GM23248 (cell line): ENCODE measurements around the gene AMH. TPM values are rescaled to one million over a fixed set of nuclear protein-coding genes. Genes with fewer than 3 reads are reported as not detected.

Source experiments
- DNase-seq: peaks from one replicate; pipeline ENCODE4 v3.0.0-alpha.2; 2015
- H2AFZ ChIP-seq: fragments of 200-600 bp; sonication (generic); 2 replicates; pipeline ENCODE4 v1.6.1; 2016; ENCODE audit warnings: antibody characterized with exemption
- H3F3A ChIP-seq: fragments of 200-600 bp; sonication (generic); 2 replicates; pipeline ENCODE4 v1.6.1; 2016; ENCODE audit warnings: mild to moderate bottlenecking, antibody characterized with exemption, mixed run types; ENCODE audit not compliant: insufficient read depth
- H3K27ac ChIP-seq: fragments of 200-600 bp; sonication (generic); 2 replicates; pipeline ENCODE4 v1.5.1; 2016; ENCODE audit warnings: mild to moderate bottlenecking
- H3K27me3 ChIP-seq: fragments of 200-600 bp; sonication (generic); replicated peaks from 2 replicates; pipeline ENCODE4 v1.6.1; 2016; ENCODE audit warnings: mild to moderate bottlenecking; ENCODE audit not compliant: insufficient read depth
- H3K36me3 ChIP-seq: fragments of 200-600 bp; sonication (generic); 2 replicates; pipeline ENCODE4 v1.6.1; 2016; ENCODE audit warnings: low read depth, mild to moderate bottlenecking
- H3K4me1 ChIP-seq: fragments of 200-600 bp; sonication (generic); 2 replicates; pipeline ENCODE4 v1.6.1; 2016; ENCODE audit warnings: mild to moderate bottlenecking; ENCODE audit not compliant: insufficient read depth
- H3K4me2 ChIP-seq: fragments of 200-600 bp; sonication (generic); one replicate; pipeline ENCODE4 v1.6.1; 2016; ENCODE audit warnings: mild to moderate bottlenecking; ENCODE audit not compliant: unreplicated experiment
- H3K4me3 ChIP-seq: fragments of 200-600 bp; sonication (generic); 2 replicates; pipeline ENCODE4 v1.5.1; 2016; ENCODE audit warnings: mild to moderate bottlenecking
- H3K79me2 ChIP-seq: fragments of 200-600 bp; sonication (generic); 2 replicates; pipeline ENCODE4 v1.6.1; 2016; ENCODE audit warnings: mild to moderate bottlenecking; ENCODE audit not compliant: insufficient read depth
- H3K9ac ChIP-seq: fragments of 200-600 bp; sonication (generic); 2 replicates; pipeline ENCODE4 v1.6.1; 2016; ENCODE audit warnings: mild to moderate bottlenecking
- H3K9me2 ChIP-seq: fragments of 200-600 bp; sonication (generic); 2 replicates; pipeline ENCODE4 v1.6.1; 2016; ENCODE audit warnings: mixed run types, mild to moderate bottlenecking, moderate library complexity; ENCODE audit not compliant: insufficient read depth
- H3K9me3 ChIP-seq: fragments of 200-600 bp; sonication (generic); one replicate; pipeline ENCODE4 v1.6.1; 2017; ENCODE audit warnings: low read depth
- H4K20me1 ChIP-seq: fragments of 200-600 bp; sonication (generic); 2 replicates; pipeline ENCODE4 v1.6.0; 2016; ENCODE audit not compliant: insufficient read depth
- EZH2 ChIP-seq: fragments of 200-600 bp; sonication (generic); IDR thresholded peaks from 2 replicates; pipeline ENCODE4 v1.6.1; 2018; ENCODE audit warnings: antibody characterized with exemption, mild to moderate bottlenecking; ENCODE audit not compliant: insufficient read depth, poor library complexity, severe bottlenecking
- EZH2phosphoT487 ChIP-seq: fragments of 200-600 bp; sonication (generic); IDR thresholded peaks from 2 replicates; pipeline ENCODE4 v1.6.1; 2018; ENCODE audit warnings: antibody characterized with exemption, moderate library complexity, mild to moderate bottlenecking, low read depth; ENCODE audit not compliant: insufficient read depth
- WGBS, 2 experiments: methylation state at CpG; one replicate each; pipeline ENCODE4 v1.1.6; 2015 to 2017; ENCODE audit warnings: low lambda C conversion rate in 2 of 2, low coverage in 1 of 2; ENCODE audit errors: missing lambda C conversion rate in 2 of 2; 5-methylcytosine and 5-hydroxymethylcytosine counted together
- in situ Hi-C: fragments of 300-500 bp; cut with MboI; formaldehyde crosslinking; loops from 2 replicates; pipeline ENCODE4 v1.15.0; 2020
- polyA plus RNA-seq: library from polyadenylated mRNA; unstranded; fragments of >200 nt; fragmentation: Nextera tagmentation; extraction: Ambion mirVana; gene quantifications from 2 replicates; pipeline ENCODE4 v1.2.1, GENCODE V29; 2016
- total RNA-seq: library from RNA; depleted of rRNA; stranded (reverse); fragments of >200 nt; shearing (Covaris generic); gene quantifications from 2 replicates; pipeline ENCODE4 v1.2.3, GENCODE V29; 2014

Gene AMH
- total and polyA plus RNA-seq, 2 experiments from 2014 or later = not detected

DNA sequence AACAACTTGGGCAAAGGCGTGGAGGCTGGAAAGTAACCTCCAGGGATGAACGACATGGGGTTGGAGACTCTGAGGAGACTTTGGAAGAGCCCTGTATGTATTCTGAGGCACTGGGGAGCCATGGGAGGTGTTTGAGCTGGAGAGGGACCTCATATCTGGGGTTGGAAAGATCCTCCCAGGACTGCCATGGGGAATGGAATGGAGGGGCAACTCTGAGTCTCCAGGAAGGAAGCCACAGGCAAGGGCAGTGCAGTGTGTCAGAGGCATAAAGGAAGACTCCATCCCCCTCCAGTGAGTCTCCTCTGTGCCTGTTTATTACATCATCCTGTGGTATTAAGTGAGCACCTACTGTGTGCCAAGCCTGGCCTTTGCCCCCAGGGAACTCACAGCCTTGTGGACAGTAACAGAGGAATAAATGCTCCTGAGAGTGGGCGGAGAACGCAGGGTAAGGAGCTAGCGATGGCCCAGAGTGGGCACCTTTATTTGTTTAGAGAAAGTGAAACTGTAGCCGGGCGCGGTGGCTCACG is 25.1 kb downstream of the AMH start:
- H3K4me3 ChIP-seq = peak overlapping the region; percentile 92
- H3K79me2 ChIP-seq = peaks cover 62% of the 10 kb centered on the region
- peak; percentile 51 for DNase-seq
- peaks cover 12% of the 10 kb centered on the region for H3K4me1 ChIP-seq
- H3F3A ChIP-seq = peaks cover 6% of the 10 kb centered on the region
- no peaks in the 10 kb centered on the region for H3K27me3 ChIP-seq
- H3K9me2 ChIP-seq = no peaks in the 10 kb centered on the region
- H3K9ac ChIP-seq = peak overlapping the region; percentile 60
- H4K20me1 ChIP-seq = peaks cover 15% of the 10 kb centered on the region
- H2AFZ ChIP-seq = no peak overlapping the region
- 70 to 72% methylated on average over 8 to 9 of the region's 9 CpGs for whole genome bisulfite sequencing, 2 experiments
- no peaks in the 10 kb centered on the region; the same call in 1 of the 2 replicates for H3K36me3 ChIP-seq
- H3K27ac ChIP-seq = peak overlapping the region; percentile 49
- H3K9me3 ChIP-seq = no peaks in the 10 kb centered on the region
- H3K4me2 ChIP-seq = no peak overlapping the region
- in situ Hi-C loops = no loop called here
- TF ChIP-seq EZH2 (no peak), EZH2phosphoT487 (no peak)

DNA sequence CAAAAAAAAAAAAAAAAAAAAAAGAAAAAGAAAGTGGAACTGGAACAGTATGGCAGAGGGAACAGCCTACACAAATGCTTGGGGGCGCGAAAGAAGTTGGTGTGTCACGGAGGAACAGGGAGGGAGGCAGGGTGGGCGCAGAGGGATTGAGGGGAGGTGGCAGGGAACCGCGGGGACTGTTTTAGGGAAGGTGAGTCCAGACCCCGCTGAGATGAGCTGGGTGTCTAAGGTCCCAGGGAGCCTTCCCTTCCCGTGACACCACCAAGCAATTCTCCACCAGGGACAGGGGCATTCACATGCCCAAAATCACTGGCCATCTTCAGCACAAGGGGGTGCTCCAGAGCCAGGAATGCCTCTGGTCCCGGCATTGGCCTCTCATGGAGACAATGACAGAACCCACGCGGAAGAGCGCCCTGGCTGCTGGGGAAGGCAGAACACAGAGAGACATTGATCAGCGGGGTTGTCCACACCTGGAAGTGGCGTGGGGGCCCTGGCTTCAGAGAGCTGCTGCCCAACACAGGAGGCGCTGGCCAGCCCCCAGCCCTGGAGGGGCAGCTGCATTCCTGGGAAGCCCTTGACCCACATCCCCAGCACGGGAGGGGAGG is 25.9 kb downstream of the AMH start:
- H3K9me2 ChIP-seq = no peaks in the 10 kb centered on the region
- WGBS, 2 experiments = 58 to 70% methylated on average over 11 to 16 of the region's 16 CpGs
- H3K9me3 ChIP-seq = no peaks in the 10 kb centered on the region
- H2AFZ ChIP-seq = no peak overlapping the region
- H4K20me1 ChIP-seq = peaks cover 15% of the 10 kb centered on the region
- H3K27ac ChIP-seq = peak overlapping the region; percentile 7; the same call in 1 of the 2 replicates
- peak; percentile 84 for DNase-seq
- H3K4me1 ChIP-seq = peaks cover 12% of the 10 kb centered on the region
- H3F3A ChIP-seq = peaks cover 6% of the 10 kb centered on the region
- no peak overlapping the region for H3K4me3 ChIP-seq
- no peak for TF ChIP-seq EZH2
- TF ChIP-seq EZH2phosphoT487 = no peak
- H3K79me2 ChIP-seq = peaks cover 55% of the 10 kb centered on the region
- H3K4me2 ChIP-seq = no peak overlapping the region
- no peaks in the 10 kb centered on the region for H3K27me3 ChIP-seq
- no peak overlapping the region for H3K9ac ChIP-seq
- in situ Hi-C loops = no loop called here
- H3K36me3 ChIP-seq = no peaks in the 10 kb centered on the region; the same call in 1 of the 2 replicates

DNA sequence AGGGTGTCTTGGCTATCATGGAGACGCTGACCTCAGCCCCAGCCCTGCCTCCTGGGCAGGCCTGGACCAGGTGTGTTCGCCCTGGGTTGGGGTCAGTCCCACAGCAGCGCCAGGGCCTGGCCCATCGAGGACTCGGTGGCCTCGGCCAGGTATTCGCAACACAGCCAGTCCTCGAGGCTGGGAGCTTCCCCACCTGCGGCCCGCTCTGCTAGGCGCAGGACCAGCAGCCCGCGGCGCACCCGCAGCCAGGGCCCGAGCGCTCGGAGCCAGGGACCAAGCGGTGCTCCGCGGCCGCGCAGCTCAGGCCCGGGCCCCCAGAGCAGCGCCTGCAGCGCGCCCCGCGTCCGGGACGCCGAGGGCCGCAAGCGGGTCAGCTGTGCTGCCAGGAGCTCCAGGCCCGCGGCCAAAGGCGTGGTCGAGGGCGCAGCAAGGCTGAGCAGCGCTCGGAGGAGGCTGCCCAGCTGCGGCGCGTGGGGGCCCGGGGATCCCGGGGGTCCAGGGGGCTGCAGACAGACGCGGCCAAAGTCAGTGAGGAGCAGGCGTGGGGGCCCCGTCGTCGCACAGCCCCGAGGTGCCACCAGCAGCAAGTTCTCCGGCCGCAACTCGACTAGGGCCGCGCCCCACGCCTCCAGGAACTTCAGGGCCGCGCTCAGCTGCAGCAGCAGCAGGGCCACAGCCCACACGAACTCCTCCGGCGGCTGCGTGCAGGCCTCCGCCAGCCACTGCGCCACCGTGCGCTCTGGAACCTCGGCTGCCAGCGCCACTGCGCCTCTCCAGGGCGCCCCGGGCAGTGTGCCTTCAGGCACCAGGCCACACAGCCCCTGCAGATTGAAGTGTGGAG is 26.7 kb downstream of the AMH start:
- peaks cover 12% of the 10 kb centered on the region for H3K4me1 ChIP-seq
- H3F3A ChIP-seq = peaks cover 6% of the 10 kb centered on the region
- TF ChIP-seq EZH2 (no peak), EZH2phosphoT487 (no peak)
- no peak overlapping the region for H3K9ac ChIP-seq
- H3K4me2 ChIP-seq = no peak overlapping the region
- H4K20me1 ChIP-seq = peaks cover 15% of the 10 kb centered on the region
- peaks cover 49% of the 10 kb centered on the region for H3K79me2 ChIP-seq
- H3K36me3 ChIP-seq = no peaks in the 10 kb centered on the region; the same call in 1 of the 2 replicates
- H3K27ac ChIP-seq = no peak overlapping the region
- WGBS, 2 experiments = 95 to 97% methylated on average over 41 to 74 of the region's 74 CpGs
- H3K9me3 ChIP-seq = no peaks in the 10 kb centered on the region
- H3K4me3 ChIP-seq = no peak overlapping the region
- no peak overlapping the region for H2AFZ ChIP-seq
- DNase-seq = no peak
- H3K9me2 ChIP-seq = no peaks in the 10 kb centered on the region
- H3K27me3 ChIP-seq = no peaks in the 10 kb centered on the region
- in situ Hi-C loops = no loop called here

DNA sequence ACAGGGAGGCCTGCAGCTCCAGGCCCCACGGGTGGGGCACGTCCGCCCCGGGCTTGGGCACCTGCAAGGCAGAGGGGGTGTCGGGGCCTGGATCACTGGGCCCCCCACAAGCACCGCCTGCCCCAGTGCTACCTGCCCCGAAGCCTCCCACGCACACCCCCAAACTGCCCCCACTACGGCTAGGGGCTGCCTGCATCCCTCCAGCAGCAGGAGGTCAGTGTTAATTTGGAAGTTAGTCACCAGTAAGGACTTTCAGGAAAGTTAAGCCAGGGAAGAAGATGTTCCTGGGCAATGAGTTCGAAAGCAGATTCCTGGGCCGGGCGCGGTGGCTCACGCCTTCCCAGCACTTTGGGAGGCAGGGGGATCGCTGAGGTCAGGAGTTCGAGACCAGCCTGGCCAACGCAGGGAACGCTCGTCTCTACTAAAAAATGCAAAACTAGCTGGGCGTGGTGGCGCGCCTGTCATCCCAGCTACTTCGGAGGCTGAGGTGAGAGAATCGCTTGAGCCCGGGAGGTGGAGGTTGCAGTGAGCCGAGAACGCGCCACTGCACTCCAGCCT is 27.4 kb downstream of the AMH start:
- no peaks in the 10 kb centered on the region for H3K9me2 ChIP-seq
- H3K4me2 ChIP-seq = no peak overlapping the region
- peaks cover 15% of the 10 kb centered on the region for H4K20me1 ChIP-seq
- in situ Hi-C loops = no loop called here
- no peak overlapping the region for H2AFZ ChIP-seq
- H3F3A ChIP-seq = peaks cover 6% of the 10 kb centered on the region
- H3K9ac ChIP-seq = no peak overlapping the region
- no peak overlapping the region for H3K27ac ChIP-seq
- DNase-seq = no peak
- WGBS, 2 experiments = 94 to 97% methylated on average over 21 to 28 of the region's 28 CpGs
- H3K4me1 ChIP-seq = peaks cover 12% of the 10 kb centered on the region
- peaks cover 42% of the 10 kb centered on the region for H3K79me2 ChIP-seq
- H3K27me3 ChIP-seq = no peaks in the 10 kb centered on the region
- TF ChIP-seq EZH2phosphoT487 = no peak
- no peak for TF ChIP-seq EZH2
- H3K4me3 ChIP-seq = no peak overlapping the region
- no peaks in the 10 kb centered on the region; the same call in 1 of the 2 replicates for H3K36me3 ChIP-seq
- H3K9me3 ChIP-seq = no peaks in the 10 kb centered on the region
